ENCODE results near the gene ASIC4. TPM values are rescaled to one million over a fixed set of nuclear protein-coding genes. Genes with fewer than 3 reads are reported as not detected.

Gene ASIC4
- total and polyA plus RNA-seq, 2 experiments from 2014 or later: not detected

DNA sequence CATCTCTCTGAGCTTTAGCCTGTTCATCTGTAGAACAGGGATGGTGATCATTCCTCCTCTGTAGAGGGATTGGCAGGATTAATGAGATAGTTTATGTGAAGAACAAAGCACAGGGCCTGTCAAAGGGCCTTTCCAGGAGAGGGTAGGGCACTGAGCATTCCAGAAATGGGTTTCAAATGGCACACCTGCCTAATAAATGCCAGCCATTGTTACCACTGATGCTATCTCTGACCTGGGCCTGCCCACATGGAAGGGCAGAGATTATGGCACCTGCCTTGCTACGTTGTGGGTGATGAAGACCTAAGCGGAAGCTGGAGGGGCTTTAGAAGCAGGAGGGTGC lies 46.6 kb upstream of the ASIC4 start:
- H3K79me2 ChIP-seq: no peaks in the 10 kb centered on the region
- H3K27me3 ChIP-seq: no peaks in the 10 kb centered on the region
- no peaks in the 10 kb centered on the region for H4K20me1 ChIP-seq (ENCODE audit: insufficient read depth, poor library complexity, severe bottlenecking)
- H2AFZ ChIP-seq: no peak overlapping the region
- DNase-seq (ENCODE audit: low spot score): no peak
- WGBS (ENCODE audit: low lambda C conversion rate, missing lambda C conversion rate): 92% methylated on average over 2 of the region's 2 CpGs
- no peaks in the 10 kb centered on the region for H3K9me2 ChIP-seq (replicated peaks; ENCODE audit: insufficient read depth)
- no peak overlapping the region for H3K4me3 ChIP-seq
- no peaks in the 10 kb centered on the region for H3K36me3 ChIP-seq (replicated peaks; ENCODE audit: insufficient read depth, low read depth)
- TF ChIP-seq, protein P1, sequence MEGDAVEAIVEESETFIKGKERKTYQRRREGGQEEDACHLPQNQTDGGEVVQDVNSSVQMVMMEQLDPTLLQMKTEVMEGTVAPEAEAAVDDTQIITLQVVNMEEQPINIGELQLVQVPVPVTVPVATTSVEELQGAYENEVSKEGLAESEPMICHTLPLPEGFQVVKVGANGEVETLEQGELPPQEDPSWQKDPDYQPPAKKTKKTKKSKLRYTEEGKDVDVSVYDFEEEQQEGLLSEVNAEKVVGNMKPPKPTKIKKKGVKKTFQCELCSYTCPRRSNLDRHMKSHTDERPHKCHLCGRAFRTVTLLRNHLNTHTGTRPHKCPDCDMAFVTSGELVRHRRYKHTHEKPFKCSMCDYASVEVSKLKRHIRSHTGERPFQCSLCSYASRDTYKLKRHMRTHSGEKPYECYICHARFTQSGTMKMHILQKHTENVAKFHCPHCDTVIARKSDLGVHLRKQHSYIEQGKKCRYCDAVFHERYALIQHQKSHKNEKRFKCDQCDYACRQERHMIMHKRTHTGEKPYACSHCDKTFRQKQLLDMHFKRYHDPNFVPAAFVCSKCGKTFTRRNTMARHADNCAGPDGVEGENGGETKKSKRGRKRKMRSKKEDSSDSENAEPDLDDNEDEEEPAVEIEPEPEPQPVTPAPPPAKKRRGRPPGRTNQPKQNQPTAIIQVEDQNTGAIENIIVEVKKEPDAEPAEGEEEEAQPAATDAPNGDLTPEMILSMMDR (IDR thresholded peaks at IDR 0.05; ENCODE audit: poor library complexity): no peak
- no peak for TF ChIP-seq EZH2phosphoT487 (IDR thresholded peaks at IDR 0.05; ENCODE audit: low read depth, severe bottlenecking, unreplicated experiment)
- no peak for TF ChIP-seq EZH2 (IDR thresholded peaks at IDR 0.05; ENCODE audit: borderline replicate concordance)
- no peak overlapping the region for H3K27ac ChIP-seq
- no peaks in the 10 kb centered on the region for H3K4me1 ChIP-seq (ENCODE audit: insufficient read depth)
- no peaks in the 10 kb centered on the region for H3K9me3 ChIP-seq (ENCODE audit: low read depth)
- no peak overlapping the region for H3K4me2 ChIP-seq

DNA sequence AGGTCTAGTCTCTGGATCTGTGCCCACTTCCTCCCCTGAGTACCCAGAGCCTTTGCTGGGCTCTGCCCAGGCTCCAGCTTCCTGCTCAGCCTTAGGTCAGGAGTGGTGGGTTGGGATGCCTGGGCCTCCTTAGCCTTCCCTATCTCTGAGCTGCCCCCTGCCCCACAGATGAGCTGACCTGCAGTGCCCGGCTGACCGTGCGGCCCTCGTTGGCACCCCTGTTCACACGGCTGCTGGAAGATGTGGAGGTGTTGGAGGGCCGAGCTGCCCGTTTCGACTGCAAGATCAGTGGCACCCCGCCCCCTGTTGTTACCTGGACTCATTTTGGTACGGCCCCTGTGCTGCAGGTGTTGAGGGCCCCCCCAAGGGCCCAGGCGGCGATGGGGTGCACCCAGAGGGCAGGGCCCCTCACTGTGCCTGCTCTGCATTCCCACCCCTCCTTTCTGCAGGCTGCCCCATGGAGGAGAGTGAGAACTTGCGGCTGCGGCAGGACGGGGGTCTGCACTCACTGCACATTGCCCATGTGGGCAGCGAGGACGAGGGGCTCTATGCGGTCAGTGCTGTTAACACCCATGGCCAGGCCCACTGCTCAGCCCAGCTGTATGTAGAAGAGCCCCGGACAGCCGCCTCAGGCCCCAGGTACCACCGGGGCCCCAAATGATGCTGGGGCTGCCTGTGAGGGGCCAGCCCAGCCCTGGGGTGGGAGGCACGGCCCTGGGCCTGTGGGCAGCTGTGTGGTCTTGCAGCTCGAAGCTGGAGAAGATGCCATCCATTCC lies 45.7 kb upstream of the ASIC4 start:
- no peaks in the 10 kb centered on the region for H3K9me3 ChIP-seq (ENCODE audit: low read depth)
- no peaks in the 10 kb centered on the region for H3K27me3 ChIP-seq
- H4K20me1 ChIP-seq (ENCODE audit: insufficient read depth, poor library complexity, severe bottlenecking): no peaks in the 10 kb centered on the region
- H3K4me2 ChIP-seq: no peak overlapping the region
- no peaks in the 10 kb centered on the region for H3K9me2 ChIP-seq (replicated peaks; ENCODE audit: insufficient read depth)
- DNase-seq (ENCODE audit: low spot score): no peak
- H3K36me3 ChIP-seq (replicated peaks; ENCODE audit: insufficient read depth, low read depth): no peaks in the 10 kb centered on the region
- H2AFZ ChIP-seq: no peak overlapping the region
- WGBS (ENCODE audit: low lambda C conversion rate, missing lambda C conversion rate): 97% methylated on average over 22 of the region's 23 CpGs
- no peak overlapping the region for H3K27ac ChIP-seq
- H3K4me1 ChIP-seq (ENCODE audit: insufficient read depth): no peaks in the 10 kb centered on the region
- no peaks in the 10 kb centered on the region for H3K79me2 ChIP-seq
- H3K4me3 ChIP-seq: no peak overlapping the region
- TF ChIP-seq, protein P1 (IDR thresholded peaks at IDR 0.05; ENCODE audit: poor library complexity): no peak
- TF ChIP-seq EZH2phosphoT487 (IDR thresholded peaks at IDR 0.05; ENCODE audit: low read depth, severe bottlenecking, unreplicated experiment) (no peak), EZH2 (IDR thresholded peaks at IDR 0.05; ENCODE audit: borderline replicate concordance) (no peak)

DNA sequence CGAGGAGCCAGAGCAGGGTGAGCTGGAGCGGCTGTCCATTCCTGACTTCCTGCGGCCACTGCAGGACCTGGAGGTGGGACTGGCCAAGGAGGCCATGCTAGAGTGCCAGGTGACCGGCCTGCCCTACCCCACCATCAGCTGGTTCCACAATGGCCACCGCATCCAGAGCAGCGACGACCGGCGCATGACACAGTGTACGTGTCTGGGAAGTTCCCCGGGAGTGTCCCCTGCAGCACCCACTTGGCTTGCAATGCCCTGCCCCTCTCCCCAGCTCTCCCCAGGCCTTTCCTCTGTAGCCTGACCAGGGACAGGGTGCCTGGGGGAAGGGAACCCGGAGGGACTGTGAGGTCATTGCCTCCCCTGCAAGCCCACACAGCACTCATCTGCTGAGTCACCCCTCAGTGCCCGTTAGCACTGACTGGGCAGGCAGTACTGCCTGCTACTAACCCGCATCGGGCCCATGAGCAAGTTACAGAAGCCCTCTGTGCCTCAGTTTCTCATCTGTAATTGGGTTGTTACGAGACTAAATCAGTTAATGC lies 45.0 kb upstream of the ASIC4 start:
- Histone ChIP-seq H3K36me3 (replicated peaks; ENCODE audit: insufficient read depth, low read depth) (no peaks in the 10 kb centered on the region), H3K27ac (no peak overlapping the region), H3K9me2 (replicated peaks; ENCODE audit: insufficient read depth) (no peaks in the 10 kb centered on the region), H4K20me1 (ENCODE audit: insufficient read depth, poor library complexity, severe bottlenecking) (no peaks in the 10 kb centered on the region), H3K4me3 (no peak overlapping the region), H3K9me3 (ENCODE audit: low read depth) (no peaks in the 10 kb centered on the region), H3K27me3 (no peaks in the 10 kb centered on the region), H3K79me2 (no peaks in the 10 kb centered on the region), H2AFZ (no peak overlapping the region), H3K4me2 (no peak overlapping the region), H3K4me1 (ENCODE audit: insufficient read depth) (no peaks in the 10 kb centered on the region)
- TF ChIP-seq EZH2 (IDR thresholded peaks at IDR 0.05; ENCODE audit: borderline replicate concordance) (no peak), EZH2phosphoT487 (IDR thresholded peaks at IDR 0.05; ENCODE audit: low read depth, severe bottlenecking, unreplicated experiment) (no peak)
- TF ChIP-seq, protein P1 (IDR thresholded peaks at IDR 0.05; ENCODE audit: poor library complexity): no peak
- no peak for DNase-seq (ENCODE audit: low spot score)
- 88% methylated on average over 16 of the region's 16 CpGs for WGBS (ENCODE audit: low lambda C conversion rate, missing lambda C conversion rate)

Measured in hepatocyte (in vitro differentiated cells).